ENCODE measurements around the gene ADAM10.

The ADAM10 gene

GRCh38 chr15:58755956-58756355 is 6.4 kb upstream of the ADAM10 start:
- DNase-seq, result peak in 2 of 4 experiments; percentile 22 to 26

GRCh38 chr15:58755350-58755749 is 5.8 kb upstream of the ADAM10 start:
- no peak for DNase-seq

GRCh38 chr15:58752716-58753115 is 3.2 kb upstream of the ADAM10 start:
- DNase-seq, result no peak

GRCh38 chr15:58748852-58749531 is 515 bp downstream of the ADAM10 start:
- DNase-seq, result peak; percentile 40 to 70 (median 56)

- DNase-seq, result peak in 3 of 4 experiments; percentile 42 to 55 (median 42)
Observed at GRCh38 chr15:58748040-58748851, 1.3 kb downstream of the ADAM10 start.

- no peak for DNase-seq
Observed at GRCh38 chr15:58746174-58746573, 3.3 kb downstream of the ADAM10 start.

GRCh38 chr15:58742819-58743502 is 6.5 kb downstream of the ADAM10 start:
- DNase-seq, result no peak

GRCh38 chr15:58742022-58742813 is 7.3 kb downstream of the ADAM10 start:
- DNase-seq, result no peak

GRCh38 chr15:58741032-58741431 is 8.5 kb downstream of the ADAM10 start:
- no peak for DNase-seq

GRCh38 chr15:58740436-58740835 is 9.1 kb downstream of the ADAM10 start:
- DNase-seq, result no peak

GRCh38 chr15:58738046-58738707 is 11.3 kb downstream of the ADAM10 start:
- DNase-seq, result peak in 3 of 4 experiments; percentile 30 to 89 (median 86)

GRCh38 chr15:58737298-58737697 is 12.2 kb downstream of the ADAM10 start:
- DNase-seq, result no peak

GRCh38 chr15:58736018-58736643 is 13.4 kb downstream of the ADAM10 start:
- DNase-seq, result no peak

GRCh38 chr15:58734859-58735258 is 14.6 kb downstream of the ADAM10 start:
- no peak for DNase-seq

- no peak for DNase-seq
Observed at GRCh38 chr15:58732625-58733363, 16.7 kb downstream of the ADAM10 start.

- DNase-seq, result peak; percentile 64 to 80 (median 74)
Observed at GRCh38 chr15:58731756-58732535, 17.6 kb downstream of the ADAM10 start.

GRCh38 chr15:58726867-58727266 is 22.6 kb downstream of the ADAM10 start:
- peak in 2 of 4 experiments; percentile 22 to 23 for DNase-seq

GRCh38 chr15:58724466-58724865 is 25.0 kb downstream of the ADAM10 start:
- DNase-seq, result peak; percentile 45 to 78 (median 74)

- no peak for DNase-seq
Observed at GRCh38 chr15:58717357-58717756, 32.1 kb downstream of the ADAM10 start.

- DNase-seq, result no peak
Observed at GRCh38 chr15:58716027-58716426, 33.5 kb downstream of the ADAM10 start.

Data from suppressor macrophage (primary cell).